IMR-90 (cell line): ENCODE measurements around the gene SDK1. TPM values are rescaled to one million over a fixed set of nuclear protein-coding genes. Genes with fewer than 3 reads are reported as not detected.

Source experiments
- ATAC-seq: fragments of 200-7000 bp; cut with Tn5 transposase; 2 replicates; pipeline ENCODE4 v1.9.1; 2020; ENCODE audit warnings: low read depth, mild to moderate bottlenecking, moderate library complexity
- BruUV-seq: library from RNA; stranded (reverse); fragments of 400-500 nt; replicated peaks from 2 replicates; lab custom pipeline; 2021; lab: Mats Ljungman, UMichigan
- CTCF ChIA-PET: fragments of 300-600 bp; formaldehyde crosslinking; extraction: SDS; loops from one replicate; lab custom pipeline; 2021; ENCODE audit warnings: antibody characterized with exemption; lab: Yijun Ruan, JAX
- POLR2A ChIA-PET: fragments of 300-600 bp; sonication (Branson Sonifier 250); formaldehyde crosslinking; loops from one replicate; lab custom pipeline; 2022; ENCODE audit warnings: antibody characterized with exemption; ENCODE audit not compliant: unreplicated experiment; lab: Charles Lee
- DNase-seq: peaks from one replicate; pipeline ENCODE4 v3.0.0; 2013
- H2AFZ ChIP-seq: replicated peaks from 2 replicates; pipeline ENCODE3; 2013; ENCODE audit warnings: low read length, mild to moderate bottlenecking; ENCODE audit not compliant: poor library complexity
- H2AK5ac ChIP-seq: 2 replicates; pipeline ENCODE4 v1.6.1; 2013; ENCODE audit warnings: low read depth, low read length, inconsistent platforms
- H2AK9ac ChIP-seq: replicated peaks from 2 replicates; pipeline ENCODE3; 2013; ENCODE audit warnings: mild to moderate bottlenecking, low read depth, low read length, moderate library complexity; ENCODE audit not compliant: poor library complexity
- H2BK120ac ChIP-seq: 2 replicates; pipeline ENCODE4 v1.6.1; 2013; ENCODE audit warnings: low read depth, low read length, inconsistent platforms
- H2BK15ac ChIP-seq: 3 replicates; pipeline ENCODE4 v1.6.1; 2013; ENCODE audit warnings: low read depth, low read length, inconsistent platforms
- H2BK20ac ChIP-seq: 2 replicates; pipeline ENCODE4 v1.6.1; 2013; ENCODE audit warnings: low read depth, mild to moderate bottlenecking, inconsistent platforms, low read length, moderate library complexity
- H2BK5ac ChIP-seq: 2 replicates; pipeline ENCODE4 v1.6.1; 2013; ENCODE audit warnings: mild to moderate bottlenecking, low read depth, low read length, inconsistent platforms; ENCODE audit not compliant: poor library complexity, severe bottlenecking
- H3K14ac ChIP-seq: replicated peaks from 2 replicates; pipeline ENCODE4 v1.6.1; 2013; ENCODE audit warnings: low read depth, low read length, inconsistent platforms
- H3K18ac ChIP-seq: 2 replicates; pipeline ENCODE4 v1.6.1; 2013; ENCODE audit warnings: low read depth, low read length, control low read depth
- H3K23ac ChIP-seq: 2 replicates; pipeline ENCODE4 v1.6.1; 2013; ENCODE audit warnings: low read depth, low read length, inconsistent platforms
- H3K27ac ChIP-seq: 2 replicates; pipeline ENCODE4 v1.5.1; 2013; ENCODE audit warnings: mild to moderate bottlenecking, control low read depth, low read length; ENCODE audit not compliant: insufficient read depth
- H3K27me3 ChIP-seq: 2 replicates; pipeline ENCODE4 v1.6.1; 2013; ENCODE audit warnings: low read length; ENCODE audit not compliant: control insufficient read depth, insufficient read depth
- H3K36me3 ChIP-seq: 2 replicates; pipeline ENCODE4 v1.6.1; 2013; ENCODE audit warnings: low read length, mixed read lengths; ENCODE audit not compliant: control insufficient read depth, insufficient read depth
- H3K4ac ChIP-seq: 2 replicates; pipeline ENCODE4 v1.6.1; 2013; ENCODE audit warnings: low read depth, low read length, inconsistent platforms
- H3K4me1 ChIP-seq: 2 replicates; pipeline ENCODE4 v1.6.1; 2013; ENCODE audit warnings: low read length, mixed read lengths; ENCODE audit not compliant: control insufficient read depth, insufficient read depth
- H3K4me2 ChIP-seq: 2 replicates; pipeline ENCODE4 v1.6.1; 2013; ENCODE audit warnings: low read depth, mild to moderate bottlenecking, control low read depth, low read length, moderate library complexity
- H3K4me3 ChIP-seq: 2 replicates; pipeline ENCODE4 v1.5.1; 2013; ENCODE audit warnings: low read depth, mild to moderate bottlenecking, control low read depth, low read length, moderate library complexity; ENCODE audit not compliant: insufficient read depth
- H3K56ac ChIP-seq: 2 replicates; pipeline ENCODE4 v1.6.1; 2013; ENCODE audit warnings: low read length, inconsistent platforms; ENCODE audit not compliant: insufficient read depth; ENCODE audit errors: extremely low read depth
- H3K79me1 ChIP-seq, 2 experiments: 2 replicates each; pipeline ENCODE4 v1.6.1; 2013; ENCODE audit warnings: low read length in 2 of 2, inconsistent platforms in 1 of 2, low read depth in 1 of 2
- H3K9ac ChIP-seq: 2 replicates; pipeline ENCODE4 v1.6.1; 2013; ENCODE audit warnings: low read depth, low read length, control low read depth
- H3K9me1 ChIP-seq: 2 replicates; pipeline ENCODE4 v1.6.1; 2013; ENCODE audit warnings: low read length, inconsistent platforms; ENCODE audit not compliant: insufficient read depth
- H3K9me3 ChIP-seq: 2 replicates; pipeline ENCODE4 v1.6.1; 2013; ENCODE audit warnings: low read length; ENCODE audit not compliant: control insufficient read depth, insufficient read depth
- H4K20me1 ChIP-seq: 2 replicates; pipeline ENCODE4 v1.6.1; 2013; ENCODE audit warnings: low read length, inconsistent platforms; ENCODE audit not compliant: insufficient read depth
- H4K5ac ChIP-seq: 2 replicates; pipeline ENCODE4 v1.6.1; 2013; ENCODE audit warnings: mild to moderate bottlenecking, low read depth, low read length, control low read depth
- H4K8ac ChIP-seq, 2 experiments: 2 replicates each; pipeline ENCODE4 v1.6.1; 2013; ENCODE audit warnings: low read depth in 2 of 2, low read length in 2 of 2, control low read depth in 1 of 2, inconsistent platforms in 1 of 2
- H4K91ac ChIP-seq: 2 replicates; pipeline ENCODE4 v1.6.1; 2013; ENCODE audit warnings: low read depth, low read length, inconsistent platforms; ENCODE audit not compliant: insufficient read depth
- BHLHE40 ChIP-seq: fragments of 150-350 bp; IDR thresholded peaks from 2 replicates; pipeline ENCODE4 v1.6.1; 2016; ENCODE audit warnings: mild to moderate bottlenecking, low read depth, low read length
- CEBPB ChIP-seq: IDR thresholded peaks from 2 replicates; pipeline ENCODE4 v1.6.1; 2012; ENCODE audit warnings: low read depth, low read length, improper control_type of control experiment
- CHD1 ChIP-seq: IDR thresholded peaks from 2 replicates; pipeline ENCODE4 v1.6.1; 2012; ENCODE audit warnings: low read depth, low read length, improper control_type of control experiment
- CTCF ChIP-seq: conservative IDR thresholded peaks from 2 replicates; pipeline ENCODE4 v1.5.1; 2012; ENCODE audit warnings: mild to moderate bottlenecking, low read depth, low read length, improper control_type of control experiment
- ELK1 ChIP-seq: fragments of 150-350 bp; IDR thresholded peaks from 2 replicates; pipeline ENCODE4 v1.6.1; 2016; ENCODE audit warnings: low read depth, mild to moderate bottlenecking, low read length, moderate library complexity, borderline replicate concordance
- MAFK ChIP-seq: IDR thresholded peaks from 2 replicates; pipeline ENCODE4 v1.6.1; 2012; ENCODE audit warnings: low read depth, low read length, improper control_type of control experiment
- MAZ ChIP-seq: IDR thresholded peaks from 2 replicates; pipeline ENCODE4 v1.6.1; 2012; ENCODE audit warnings: low read depth, mild to moderate bottlenecking, low read length, improper control_type of control experiment, moderate library complexity, borderline replicate concordance
- NFE2L2 ChIP-seq: fragments of 150-350 bp; IDR thresholded peaks from 2 replicates; pipeline ENCODE4 v1.6.1; 2016; ENCODE audit warnings: low read depth, mild to moderate bottlenecking, low read length
- POLR2A ChIP-seq: IDR thresholded peaks from 2 replicates; pipeline ENCODE4 v1.6.1; 2012; ENCODE audit warnings: mild to moderate bottlenecking, low read depth, low read length
- RCOR1 ChIP-seq: IDR thresholded peaks from 2 replicates; pipeline ENCODE4 v1.6.1; 2012; ENCODE audit warnings: mild to moderate bottlenecking, low read length, improper control_type of control experiment; ENCODE audit not compliant: insufficient replicate concordance
- RFX5 ChIP-seq: IDR thresholded peaks from 2 replicates; pipeline ENCODE4 v1.8.0; 2012; ENCODE audit warnings: low read depth, mild to moderate bottlenecking, low read length, moderate library complexity
- SMC3 ChIP-seq: fragments of 150-350 bp; IDR thresholded peaks from 2 replicates; pipeline ENCODE4 v1.6.1; 2016; ENCODE audit warnings: low read depth, mild to moderate bottlenecking, antibody characterized with exemption, low read length, moderate library complexity
- WGBS, 2 experiments: methylation state at CpG; one replicate each; pipeline versions ENCODE4 v1.1.5 to v1.1.7; 2013; ENCODE audit warnings: missing lambda C conversion rate in 2 of 2; ENCODE audit not compliant: insufficient read length in 1 of 2; ENCODE audit errors: extremely low coverage in 2 of 2; 5-methylcytosine and 5-hydroxymethylcytosine counted together
- dilution Hi-C: fragments of 300-500 bp; cut with HindIII; formaldehyde crosslinking; loops from one replicate; pipeline ENCODE4 v1.14.3; 2018; ENCODE audit warnings: low sequenced_read_pairs; ENCODE audit not compliant: unreplicated experiment
- in situ Hi-C: fragments of 300-500 bp; cut with MboI; formaldehyde crosslinking; loops from 3 replicates; pipeline ENCODE4 v1.14.3; 2019; ENCODE audit warnings: low sequenced_read_pairs, inconsistent platforms, mixed read lengths
- intact Hi-C: fragments of 100-400 bp; cut with micrococcal nuclease; formaldehyde crosslinking; loops from 2 replicates; pipeline ENCODE4 v1.10.0; 2022
- polyA plus RNA-seq, 3 experiments: library from polyadenylated mRNA; depleted of rRNA; stranded (reverse); fragments of >200 nt; gene quantifications; 2 replicates each; pipeline ENCODE4 v1.2.3, GENCODE V29; 2012; ENCODE audit warnings: low replicate concordance in 1 of 3
- total RNA-seq: library from RNA; depleted of rRNA; stranded (reverse); fragments of >200 nt; gene quantifications from 2 replicates; pipeline ENCODE4 v1.2.3, GENCODE V29; 2012
- TF ChIP-seq, protein P1 (sequence below): fragments of 150-350 bp; IDR thresholded peaks from 2 replicates; pipeline ENCODE4 v1.6.1; 2017; ENCODE audit warnings: mild to moderate bottlenecking, antibody characterized with exemption, low read length, low read depth

SDK1 gene
- total and polyA plus RNA-seq, 2 of the 4 experiments (the other 2 are of a cell fraction), result 1.5 to 1.6 TPM

DNA sequence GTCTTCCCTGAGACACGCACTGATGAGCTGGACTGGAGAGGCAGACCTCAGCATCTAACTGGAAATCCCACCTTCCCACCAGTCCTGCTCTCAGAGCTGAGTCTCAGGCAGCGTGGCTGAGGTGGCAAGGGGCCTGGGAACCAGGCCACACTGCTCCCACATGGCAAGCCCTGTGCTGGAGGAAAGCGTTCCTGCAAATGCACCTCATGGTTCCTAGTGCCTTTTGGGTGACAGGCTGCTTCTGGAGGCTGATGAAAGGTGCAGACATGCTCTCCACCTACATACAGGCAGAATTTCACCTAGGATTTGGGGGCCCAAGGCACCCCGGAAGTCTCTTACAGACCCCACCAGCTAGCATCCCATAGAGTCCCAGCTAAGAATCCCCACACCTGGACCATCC lies 948.2 kb downstream of the SDK1 start:
- H2BK120ac ChIP-seq, result no peak overlapping the region
- H2BK20ac ChIP-seq, result no peak overlapping the region
- ChIA-PET POLR2A (no interaction called here), CTCF (no interaction called here)
- H3K9me1 ChIP-seq, result no peaks in the 10 kb centered on the region
- no peak overlapping the region for H2AFZ ChIP-seq
- intact Hi-C loops (no loop called here), dilution Hi-C loops (no loop called here), in situ Hi-C loops (no loop called here)
- H2BK5ac ChIP-seq, result no peak overlapping the region
- DNase-seq (no peak), ATAC-seq (no peak)
- WGBS, 2 experiments, result no CpG with 5 or more reads among the region's 4 CpGs
- BruUV-seq, result no TSS peak
- no peak overlapping the region for H3K4me2 ChIP-seq
- no peaks in the 10 kb centered on the region for H3K4me1 ChIP-seq
- no peak overlapping the region for H4K5ac ChIP-seq
- H4K91ac ChIP-seq, result no peak overlapping the region
- H3K23ac ChIP-seq, result no peak overlapping the region
- TF ChIP-seq MAFK (no peak), BHLHE40 (no peak), NFE2L2 (no peak), RFX5 (no peak), CEBPB (no peak), RCOR1 (no peak), CTCF (no peak), ELK1 (no peak), CHD1 (no peak), MAZ (no peak), SMC3 (no peak), POLR2A (no peak)
- TF ChIP-seq, protein P1, sequence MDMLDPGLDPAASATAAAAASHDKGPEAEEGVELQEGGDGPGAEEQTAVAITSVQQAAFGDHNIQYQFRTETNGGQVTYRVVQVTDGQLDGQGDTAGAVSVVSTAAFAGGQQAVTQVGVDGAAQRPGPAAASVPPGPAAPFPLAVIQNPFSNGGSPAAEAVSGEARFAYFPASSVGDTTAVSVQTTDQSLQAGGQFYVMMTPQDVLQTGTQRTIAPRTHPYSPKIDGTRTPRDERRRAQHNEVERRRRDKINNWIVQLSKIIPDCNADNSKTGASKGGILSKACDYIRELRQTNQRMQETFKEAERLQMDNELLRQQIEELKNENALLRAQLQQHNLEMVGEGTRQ, result no peak
- H3K27ac ChIP-seq, result no peak overlapping the region
- no peak overlapping the region for H3K56ac ChIP-seq
- no peak overlapping the region for H2AK5ac ChIP-seq
- no peaks in the 10 kb centered on the region for H3K79me1 ChIP-seq
- H3K36me3 ChIP-seq, result no peaks in the 10 kb centered on the region
- H4K20me1 ChIP-seq, result no peaks in the 10 kb centered on the region
- no peak overlapping the region for H3K4me3 ChIP-seq
- H4K8ac ChIP-seq, result no peak overlapping the region
- no peak overlapping the region for H3K14ac ChIP-seq
- no peak overlapping the region for H2AK9ac ChIP-seq
- no peak overlapping the region for H2BK15ac ChIP-seq
- H3K9ac ChIP-seq, result no peak overlapping the region
- peaks cover 25% of the 10 kb centered on the region for H3K9me3 ChIP-seq
- no peaks in the 10 kb centered on the region for H3K27me3 ChIP-seq
- no peak overlapping the region for H3K4ac ChIP-seq
- H3K18ac ChIP-seq, result no peak overlapping the region
